Forelimb muscle (tissue), 1 donor: ENCODE data around the gene DNAL4. TPM values are rescaled to one million over a fixed set of nuclear protein-coding genes. Genes with fewer than 3 reads are reported as not detected.

Experiments used
- polyA plus RNA-seq: library from polyadenylated mRNA; unstranded; fragments of 120-200 nt; gene quantifications from one replicate; pipeline ENCODE4 v1.2.1, GENCODE V29; 2013; ENCODE audit not compliant: insufficient read length

DNAL4 gene
- polyA plus RNA-seq, 1 donor = 12.5 TPM

Other genes starting within 250 kb of the DNAL4 start
- gene DMC1, start 224.0 kb downstream of the DNAL4 start, polyA plus RNA-seq = 5.0 TPM
- 1.1 TPM for gene FAM227A, start 137.8 kb downstream of the DNAL4 start, polyA plus RNA-seq
- gene CBY1, start 137.5 kb downstream of the DNAL4 start, polyA plus RNA-seq = 32.4 TPM
- 79.4 TPM for gene TOMM22, start 112.2 kb downstream of the DNAL4 start, polyA plus RNA-seq
- 30.9 TPM for gene JOSD1, start 93.2 kb downstream of the DNAL4 start, polyA plus RNA-seq
- gene GTPBP1, start 88.2 kb downstream of the DNAL4 start, polyA plus RNA-seq = 32.0 TPM
- 50.6 TPM for gene SUN2, start 38.1 kb downstream of the DNAL4 start, polyA plus RNA-seq
- 4.9 TPM for gene NPTXR, start 49.9 kb upstream of the DNAL4 start, polyA plus RNA-seq
- gene CBX6, start 78.1 kb upstream of the DNAL4 start, polyA plus RNA-seq = 24.4 TPM
- gene APOBEC3A, start 163.5 kb upstream of the DNAL4 start, polyA plus RNA-seq = not detected
- gene APOBEC3B, start 188.2 kb upstream of the DNAL4 start, polyA plus RNA-seq = 1.4 TPM
- gene APOBEC3C, start 220.1 kb upstream of the DNAL4 start, polyA plus RNA-seq = 3.4 TPM
- gene APOBEC3D, start 227.0 kb upstream of the DNAL4 start, polyA plus RNA-seq = 0.57 TPM
- 2.8 TPM for gene APOBEC3F, start 246.7 kb upstream of the DNAL4 start, polyA plus RNA-seq